ENCODE data around the gene ADK.
"Not testable (repeated sequence)": the region's sequence is repeated elsewhere in the genome, so short reads cannot be mapped to it uniquely, and the experiment has no call there.

Gene ADK

GRCh38 chr10:74307061-74307651, 156.1 kb downstream of the ADK start:
- no peak for DNase-seq

GRCh38 chr10:74310652-74311257, 159.7 kb downstream of the ADK start:
- no peak for DNase-seq

DNA sequence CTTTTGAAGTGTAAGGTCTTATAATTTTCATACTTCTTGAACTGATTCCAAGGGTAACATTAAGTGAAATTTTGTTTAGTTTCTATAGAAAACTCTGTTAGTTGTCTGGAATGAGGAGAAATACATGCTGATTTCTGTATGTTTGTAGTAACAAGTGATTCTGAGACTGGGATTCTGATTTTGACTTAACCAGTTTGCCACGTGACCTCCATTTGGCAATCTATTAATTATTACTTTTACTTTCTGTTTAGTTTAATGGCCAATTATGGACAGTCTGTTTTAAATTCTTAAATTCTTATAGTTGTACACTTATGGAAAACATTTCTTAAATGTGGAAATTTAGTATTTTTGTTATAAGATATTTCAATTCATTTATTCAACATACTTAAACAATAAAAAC, 163.1 kb downstream of the ADK start:
- no peak for DNase-seq

DNA sequence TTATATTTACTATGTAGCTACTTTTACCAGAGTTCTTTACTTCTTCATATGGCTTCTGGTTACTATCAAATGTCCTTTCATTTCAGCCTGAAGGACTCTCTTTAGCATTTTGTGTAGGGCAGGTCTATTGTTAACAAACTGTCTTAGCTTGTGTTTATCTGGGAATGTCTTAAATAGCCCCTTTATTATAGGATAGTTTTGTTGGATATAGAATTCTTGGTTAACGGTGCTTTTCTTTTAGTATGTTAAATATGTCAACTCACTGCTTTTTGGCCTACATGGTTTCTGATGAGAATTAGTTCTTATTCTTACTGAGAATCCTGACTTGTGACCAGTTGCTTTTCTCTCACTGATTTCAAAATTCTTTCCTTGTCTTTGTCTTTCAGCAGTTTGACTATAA, 169.0 kb downstream of the ADK start:
- no peak for DNase-seq

GRCh38 chr10:74320717-74321116, 169.7 kb downstream of the ADK start:
- no peak for DNase-seq

GRCh38 chr10:74322141-74322540, 171.1 kb downstream of the ADK start:
- no peak for DNase-seq

GRCh38 chr10:74322565-74322964, 171.5 kb downstream of the ADK start:
- DNase-seq, result no peak

GRCh38 chr10:74328388-74328787, 177.4 kb downstream of the ADK start:
- no peak for DNase-seq

- DNase-seq, result no peak
Measured at GRCh38 chr10:74329873-74330272, 178.9 kb downstream of the ADK start.

DNA sequence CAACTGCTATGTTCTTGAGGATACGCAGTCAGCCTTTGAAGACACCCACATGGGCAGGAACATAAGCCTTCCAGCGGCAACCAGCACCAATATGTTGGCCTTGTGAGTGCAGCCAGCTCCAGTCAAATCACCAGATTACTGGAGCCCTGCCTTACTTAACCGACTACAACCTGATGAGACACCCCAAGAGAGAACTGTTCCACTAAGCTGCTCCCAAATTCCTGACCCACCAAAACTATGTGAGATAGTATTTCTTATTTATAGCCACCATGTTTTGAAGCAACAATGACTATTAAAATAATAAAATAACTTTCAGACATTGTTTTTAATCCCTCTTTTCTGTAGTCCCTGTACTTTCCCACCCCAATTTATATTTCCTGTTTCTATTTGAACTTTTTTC, 179.6 kb downstream of the ADK start:
- DNase-seq, result no peak

DNA sequence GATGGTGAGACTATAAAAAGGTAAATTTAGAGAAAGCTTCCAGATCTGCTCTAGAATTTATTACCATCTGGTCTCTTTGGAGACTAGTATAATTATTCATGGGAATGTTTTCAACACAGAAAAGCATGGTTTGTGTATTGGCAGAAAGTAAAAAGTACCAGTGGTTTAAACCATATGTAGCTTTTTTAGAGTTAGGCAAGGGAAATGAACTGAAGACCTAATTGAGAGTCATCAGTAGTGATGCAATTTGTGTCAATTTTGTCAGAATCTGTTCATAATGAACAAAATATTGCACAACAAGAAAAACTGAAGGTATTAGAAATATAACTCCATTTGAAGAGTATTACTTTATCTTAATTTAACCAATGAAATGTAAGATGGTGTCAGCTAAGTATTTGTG, 181.4 kb downstream of the ADK start:
- no peak for DNase-seq

- DNase-seq, result peak; percentile 26
Measured at GRCh38 chr10:74333174-74333573, 182.2 kb downstream of the ADK start.

DNA sequence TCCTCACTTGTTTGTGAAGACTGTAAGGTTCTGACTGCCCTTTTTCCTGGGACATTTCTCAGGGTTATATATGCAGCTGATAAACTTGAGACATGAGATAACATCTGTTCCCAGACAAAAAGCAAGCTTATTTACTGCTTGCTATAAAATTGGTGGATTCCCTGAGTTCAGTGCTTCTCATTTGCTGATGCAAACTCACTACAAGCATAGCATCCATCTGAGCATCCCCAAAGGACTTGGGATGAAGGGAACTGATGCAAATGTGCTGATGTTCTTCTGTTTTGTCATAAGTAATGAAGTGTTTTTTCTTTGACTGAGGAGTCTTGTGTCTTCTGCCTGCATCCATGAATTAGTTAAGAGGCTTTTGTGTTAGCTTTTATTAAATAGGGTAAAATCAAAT, 183.2 kb downstream of the ADK start:
- no peak for DNase-seq

- no peak for DNase-seq
Measured at GRCh38 chr10:74335501-74335900, 184.5 kb downstream of the ADK start.

GRCh38 chr10:74337330-74338016, 186.5 kb downstream of the ADK start:
- no peak for DNase-seq

GRCh38 chr10:74342991-74343390, 192.0 kb downstream of the ADK start:
- no peak for DNase-seq

DNA sequence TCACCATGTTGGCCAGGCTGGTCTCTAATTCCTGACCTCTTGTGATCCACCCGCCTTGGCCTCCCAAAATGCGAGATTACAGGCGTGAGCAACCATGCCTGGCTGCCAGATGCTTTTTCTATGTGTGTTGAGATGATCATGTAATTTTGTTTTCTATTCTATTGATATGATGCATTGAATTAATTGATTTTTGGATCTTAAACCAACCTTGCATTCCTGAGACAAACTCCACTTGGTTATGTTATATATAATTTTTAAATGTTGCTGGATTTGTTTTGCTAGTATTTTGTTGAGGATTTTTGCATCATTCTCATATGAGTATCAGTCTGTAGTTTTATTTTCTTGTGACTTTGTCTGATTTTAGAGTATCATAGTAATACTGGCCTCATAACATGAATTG, 192.8 kb downstream of the ADK start:
- no peak for DNase-seq

DNA sequence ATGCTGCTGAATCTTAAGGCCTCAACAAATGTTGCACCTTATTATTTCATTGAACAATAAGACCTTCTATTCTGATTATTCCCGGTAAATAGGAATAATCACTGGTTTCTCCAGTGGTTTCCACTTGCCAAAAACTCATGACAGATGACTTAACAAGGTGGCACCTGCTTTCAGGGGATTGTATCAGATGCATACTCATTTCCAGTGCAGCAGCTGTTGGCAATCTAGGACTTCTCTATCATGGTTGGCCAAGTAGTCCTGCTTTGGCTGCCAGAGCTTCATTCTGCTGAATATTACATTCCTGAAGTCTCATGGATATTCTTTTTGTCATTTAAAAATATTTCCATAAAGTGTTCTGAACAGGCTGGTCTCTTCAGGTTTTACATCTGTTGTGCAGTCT, 193.3 kb downstream of the ADK start:
- no peak for DNase-seq

DNA sequence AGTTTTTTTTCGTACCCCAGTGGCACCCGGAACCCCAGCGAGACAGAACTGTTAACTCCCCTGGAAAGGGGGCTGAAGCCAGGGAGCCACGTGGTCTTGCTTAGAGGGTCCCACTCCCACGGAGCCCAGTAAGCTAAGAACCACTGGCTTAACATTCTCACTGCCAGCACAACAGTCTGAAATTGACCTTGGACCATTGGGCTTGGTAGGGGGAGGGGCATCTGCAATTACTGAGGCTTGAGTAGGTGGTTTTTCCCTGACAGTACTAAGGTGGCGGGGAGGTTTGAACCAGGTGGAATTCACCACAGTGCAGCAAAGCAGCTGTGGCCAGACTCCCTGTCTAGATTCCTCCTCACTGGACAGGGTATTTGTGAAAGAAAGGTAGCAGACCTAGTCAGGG, 196.5 kb downstream of the ADK start:
- no peak for DNase-seq

GRCh38 chr10:74353021-74353420, 202.0 kb downstream of the ADK start:
- DNase-seq, result not testable (repeated sequence)

GRCh38 chr10:74361678-74362077, 210.7 kb downstream of the ADK start:
- DNase-seq, result no peak

- no peak for DNase-seq
Measured at GRCh38 chr10:74363727-74364126, 212.7 kb downstream of the ADK start.

DNA sequence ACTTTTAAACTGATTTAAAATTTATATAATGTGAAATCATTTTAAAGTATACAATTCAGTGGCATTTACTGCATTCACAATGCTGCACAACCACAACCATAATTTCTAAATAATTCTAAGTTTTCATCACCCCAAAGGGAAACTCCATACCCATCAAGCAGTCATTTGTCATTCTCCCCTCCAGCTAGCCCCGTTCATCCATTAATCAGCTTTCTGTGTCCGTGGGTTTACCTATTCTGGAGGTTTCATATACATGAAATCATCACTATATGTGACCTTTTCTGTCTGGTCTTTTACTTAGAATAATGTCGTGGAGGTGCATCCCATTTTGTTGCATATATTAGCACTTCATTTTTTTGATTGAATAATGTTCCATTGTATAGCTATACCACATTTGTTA, 214.1 kb downstream of the ADK start:
- no peak for DNase-seq

DNA sequence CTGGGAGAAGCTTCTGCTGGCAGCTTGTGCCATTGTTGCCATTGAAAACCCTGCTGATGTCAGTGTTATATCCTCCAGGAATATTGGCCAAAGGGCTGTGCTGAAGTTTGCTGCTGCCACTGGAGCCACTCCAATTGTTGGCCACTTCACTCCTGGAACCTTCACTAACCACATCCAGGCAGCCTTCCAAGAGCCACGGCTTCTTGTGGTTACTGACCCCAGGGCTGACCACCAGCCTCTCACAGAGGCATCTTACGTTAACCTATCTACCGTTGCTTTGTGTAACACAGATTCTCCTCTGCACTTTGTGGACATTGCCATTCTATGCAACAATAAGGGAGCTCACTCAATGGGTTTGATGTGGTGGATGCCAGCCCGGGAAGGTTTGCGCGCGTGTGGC, 220.7 kb downstream of the ADK start:
- no peak for DNase-seq

DNA sequence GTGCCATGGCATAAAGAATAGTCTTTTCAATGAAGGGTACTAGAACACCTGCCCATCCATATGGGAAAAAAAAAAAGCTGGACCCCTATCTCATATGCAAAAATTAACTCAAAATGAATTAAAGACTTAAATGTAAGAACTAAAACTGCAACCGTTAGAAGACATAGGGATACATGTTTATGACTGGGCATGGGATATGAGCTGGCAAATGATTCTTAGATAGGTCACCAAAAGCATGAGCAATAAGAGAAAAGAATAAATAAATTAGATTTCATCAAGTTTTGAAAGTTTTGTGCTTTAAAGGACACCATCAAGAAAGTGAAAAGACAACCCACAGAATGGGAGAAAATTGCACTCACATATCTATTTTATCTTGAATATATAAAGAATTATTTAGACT, 222.0 kb downstream of the ADK start:
- no peak for DNase-seq

Data from amniotic stem cell (primary cell).